OCI-LY7 (cell line): ENCODE results near the gene COLEC12. TPM values are rescaled to one million over a fixed set of nuclear protein-coding genes. Genes with fewer than 3 reads are reported as not detected.

Experiments
- BruUV-seq: library from RNA; stranded (reverse); fragments of 400-500 nt; replicated peaks from 2 replicates; lab custom pipeline; 2021; lab: Mats Ljungman, UMichigan
- CTCF ChIA-PET: fragments of 300-600 bp; sonication (Branson Sonifier 250); formaldehyde crosslinking; loops from one replicate; lab custom pipeline; 2022; ENCODE audit warnings: antibody characterized with exemption; ENCODE audit not compliant: unreplicated experiment; lab: Charles Lee
- POLR2A ChIA-PET: fragments of 300-600 bp; sonication (Branson Sonifier 250); formaldehyde crosslinking; loops from one replicate; lab custom pipeline; 2022; ENCODE audit warnings: antibody characterized with exemption; lab: Charles Lee
- DNase-seq: peaks from one replicate; pipeline ENCODE4 v3.0.0-alpha.2; 2015; ENCODE audit warnings: low spot score
- H2AFZ ChIP-seq: fragments of 200-600 bp; sonication (generic), shearing (Covaris generic); 2 replicates; pipeline ENCODE4 v1.6.1; 2014; ENCODE audit warnings: mild to moderate bottlenecking, antibody characterized with exemption, low read length, moderate library complexity
- H3K27ac ChIP-seq: fragments of 200-600 bp; sonication (generic); 2 replicates; pipeline ENCODE4 v1.5.1; 2014; ENCODE audit warnings: mixed run types, low read depth, mild to moderate bottlenecking, moderate library complexity, low read length, inconsistent platforms; ENCODE audit not compliant: poor library complexity, severe bottlenecking
- H3K36me3 ChIP-seq: fragments of 200-600 bp; sonication (generic); 2 replicates; pipeline ENCODE4 v1.6.1; 2014; ENCODE audit warnings: mild to moderate bottlenecking, antibody characterized with exemption, low read length, moderate library complexity, mixed read lengths; ENCODE audit not compliant: insufficient read depth
- H3K4me1 ChIP-seq: fragments of 200-600 bp; sonication (generic); 2 replicates; pipeline ENCODE4 v1.5.1; 2014; ENCODE audit warnings: mild to moderate bottlenecking, low read length; ENCODE audit not compliant: insufficient read depth, poor library complexity, severe bottlenecking
- H3K4me2 ChIP-seq: fragments of 200-600 bp; sonication (generic); 2 replicates; pipeline ENCODE4 v1.6.1; 2014; ENCODE audit warnings: mild to moderate bottlenecking, low read length
- H3K4me3 ChIP-seq: fragments of 200-600 bp; sonication (generic); 2 replicates; pipeline ENCODE4 v1.5.1; 2014; ENCODE audit warnings: mild to moderate bottlenecking, low read depth, low read length; ENCODE audit not compliant: poor library complexity, severe bottlenecking
- H3K79me2 ChIP-seq: fragments of 200-600 bp; sonication (generic); 2 replicates; pipeline ENCODE4 v1.6.1; 2016; ENCODE audit warnings: low read depth, mild to moderate bottlenecking, low read length, moderate library complexity, mixed read lengths; ENCODE audit not compliant: insufficient read depth
- H3K9me2 ChIP-seq: fragments of 200-600 bp; sonication (generic); 2 replicates; pipeline ENCODE4 v1.6.1; 2016; ENCODE audit warnings: mild to moderate bottlenecking, low read length, mixed read lengths; ENCODE audit not compliant: insufficient read depth
- H3K9me3 ChIP-seq: fragments of 200-600 bp; sonication (generic); 2 replicates; pipeline ENCODE4 v1.6.1; 2014; ENCODE audit warnings: mild to moderate bottlenecking, mixed run types, low read length, mixed read lengths
- H4K20me1 ChIP-seq: fragments of 200-600 bp; sonication (generic); 2 replicates; pipeline ENCODE4 v1.6.1; 2014; ENCODE audit warnings: mild to moderate bottlenecking, antibody characterized with exemption, low read length, moderate library complexity, mixed read lengths; ENCODE audit not compliant: insufficient read depth
- EZH2phosphoT487 ChIP-seq: fragments of 200-600 bp; sonication (generic); IDR thresholded peaks from 2 replicates; pipeline ENCODE4 v1.6.1; 2018; ENCODE audit warnings: low read depth, borderline replicate concordance, mild to moderate bottlenecking, mixed run types, antibody characterized with exemption, low read length, moderate library complexity, mixed read lengths
- intact Hi-C: fragments of 100-400 bp; cut with micrococcal nuclease; formaldehyde crosslinking; loops from one replicate; pipeline ENCODE4 v1.10.0; 2022; ENCODE audit not compliant: unreplicated experiment
- total RNA-seq, 2 experiments: library from RNA; depleted of rRNA in 1 of 2; stranded (reverse); fragments of >200 nt in 1 of 2; shearing (Covaris generic) in 1 of 2; gene quantifications; 2 replicates each; pipeline ENCODE4 v1.2.3, GENCODE V29; 2014 to 2022
- TF ChIP-seq, protein P1 (sequence below): fragments of 200-600 bp; sonication (generic); conservative IDR thresholded peaks from 2 replicates; pipeline ENCODE4 v1.5.1; 2014; ENCODE audit warnings: mild to moderate bottlenecking, antibody characterized with exemption, low read length, moderate library complexity, mixed read lengths

The COLEC12 gene
- total RNA-seq, 2 experiments from 2014 or later, result not detected

DNA sequence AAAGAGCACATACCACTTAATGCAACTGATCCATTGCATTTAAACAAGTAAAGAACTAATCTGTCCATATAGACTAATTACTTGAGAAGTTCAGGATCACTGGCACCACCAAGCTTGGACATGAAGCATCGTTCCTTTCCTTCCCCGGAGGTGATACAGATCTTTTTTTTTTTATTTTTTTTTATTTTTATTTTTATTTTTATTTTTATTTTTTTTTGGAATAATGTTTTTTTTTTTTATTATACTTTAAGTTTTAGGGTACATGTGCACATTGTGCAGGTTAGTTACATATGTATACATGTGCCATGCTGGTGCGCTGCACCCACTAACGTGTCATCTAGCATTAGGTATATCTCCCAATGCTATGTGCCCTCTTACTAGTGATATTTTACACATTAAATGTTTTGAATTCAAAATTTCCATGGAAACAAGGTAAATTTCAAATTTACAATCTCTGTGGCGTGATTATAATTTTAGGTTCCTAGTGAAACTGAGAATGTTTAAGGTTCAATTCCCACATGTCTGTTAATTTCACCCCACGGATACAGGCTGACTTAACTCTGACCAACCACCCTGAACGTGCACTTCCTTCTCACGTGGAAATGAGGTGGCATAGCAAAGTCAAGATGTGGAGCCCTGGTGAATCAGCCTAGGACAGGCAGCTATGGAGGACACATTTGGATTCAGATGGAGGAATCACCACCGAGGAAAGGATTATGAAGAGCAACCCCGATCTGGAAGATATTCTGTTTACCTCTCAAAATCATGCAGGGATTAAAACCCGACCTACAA is 131.1 kb downstream of the COLEC12 start:
- no peak for TF ChIP-seq EZH2phosphoT487
- no peaks in the 10 kb centered on the region for H3K9me3 ChIP-seq
- no peak overlapping the region for H2AFZ ChIP-seq
- no peaks in the 10 kb centered on the region for H3K4me1 ChIP-seq
- POLR2A ChIA-PET, result no interaction called here
- H3K27ac ChIP-seq, result no peak overlapping the region
- no peaks in the 10 kb centered on the region for H3K9me2 ChIP-seq
- BruUV-seq, result no TSS peak
- no peaks in the 10 kb centered on the region for H3K79me2 ChIP-seq
- H3K4me2 ChIP-seq, result no peak overlapping the region
- no peak overlapping the region for H3K4me3 ChIP-seq
- no peaks in the 10 kb centered on the region for H4K20me1 ChIP-seq
- CTCF ChIA-PET, result no interaction called here
- no peak for DNase-seq
- H3K36me3 ChIP-seq, result no peaks in the 10 kb centered on the region
- intact Hi-C loops, result no loop called here

DNA sequence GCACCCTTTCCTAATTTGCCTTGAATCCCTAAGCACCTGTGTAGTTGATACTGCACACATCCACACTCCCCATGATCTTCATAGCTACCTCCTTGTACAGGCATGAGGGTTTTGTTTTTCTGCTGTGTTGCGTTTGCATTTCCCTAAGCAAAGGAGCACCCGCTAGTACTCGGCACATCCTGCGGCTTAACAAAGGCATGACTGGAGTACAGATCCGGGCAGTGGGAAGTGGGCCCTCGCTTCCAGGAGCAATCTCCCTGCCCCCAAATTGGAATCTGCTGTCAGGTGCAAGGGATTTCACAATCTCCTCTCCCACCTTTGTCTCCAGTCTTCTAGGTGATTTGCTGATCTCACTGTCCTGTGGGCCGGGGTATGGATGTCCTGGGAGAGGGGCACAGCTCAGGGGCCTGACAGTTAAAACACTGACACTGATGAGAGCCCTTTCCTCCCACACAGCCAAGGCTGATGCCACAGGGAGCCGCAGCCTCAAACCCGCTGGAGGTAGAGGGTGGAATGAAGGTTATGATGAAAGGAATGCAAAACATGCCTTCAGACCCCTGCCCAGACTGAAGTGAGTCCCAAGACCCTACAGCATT is 133.9 kb downstream of the COLEC12 start:
- Histone ChIP-seq H3K9me3 (no peaks in the 10 kb centered on the region), H3K4me3 (no peak overlapping the region), H3K4me2 (no peak overlapping the region), H4K20me1 (no peaks in the 10 kb centered on the region), H3K9me2 (no peaks in the 10 kb centered on the region), H3K27ac (no peak overlapping the region), H2AFZ (no peak overlapping the region), H3K36me3 (no peaks in the 10 kb centered on the region), H3K79me2 (no peaks in the 10 kb centered on the region), H3K4me1 (no peaks in the 10 kb centered on the region)
- BruUV-seq, result no TSS peak
- no peak for TF ChIP-seq EZH2phosphoT487
- TF ChIP-seq, protein P1, sequence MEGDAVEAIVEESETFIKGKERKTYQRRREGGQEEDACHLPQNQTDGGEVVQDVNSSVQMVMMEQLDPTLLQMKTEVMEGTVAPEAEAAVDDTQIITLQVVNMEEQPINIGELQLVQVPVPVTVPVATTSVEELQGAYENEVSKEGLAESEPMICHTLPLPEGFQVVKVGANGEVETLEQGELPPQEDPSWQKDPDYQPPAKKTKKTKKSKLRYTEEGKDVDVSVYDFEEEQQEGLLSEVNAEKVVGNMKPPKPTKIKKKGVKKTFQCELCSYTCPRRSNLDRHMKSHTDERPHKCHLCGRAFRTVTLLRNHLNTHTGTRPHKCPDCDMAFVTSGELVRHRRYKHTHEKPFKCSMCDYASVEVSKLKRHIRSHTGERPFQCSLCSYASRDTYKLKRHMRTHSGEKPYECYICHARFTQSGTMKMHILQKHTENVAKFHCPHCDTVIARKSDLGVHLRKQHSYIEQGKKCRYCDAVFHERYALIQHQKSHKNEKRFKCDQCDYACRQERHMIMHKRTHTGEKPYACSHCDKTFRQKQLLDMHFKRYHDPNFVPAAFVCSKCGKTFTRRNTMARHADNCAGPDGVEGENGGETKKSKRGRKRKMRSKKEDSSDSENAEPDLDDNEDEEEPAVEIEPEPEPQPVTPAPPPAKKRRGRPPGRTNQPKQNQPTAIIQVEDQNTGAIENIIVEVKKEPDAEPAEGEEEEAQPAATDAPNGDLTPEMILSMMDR, result no peak
- intact Hi-C loops, result no loop called here
- no peak for DNase-seq
- ChIA-PET POLR2A (no interaction called here), CTCF (no interaction called here)

DNA sequence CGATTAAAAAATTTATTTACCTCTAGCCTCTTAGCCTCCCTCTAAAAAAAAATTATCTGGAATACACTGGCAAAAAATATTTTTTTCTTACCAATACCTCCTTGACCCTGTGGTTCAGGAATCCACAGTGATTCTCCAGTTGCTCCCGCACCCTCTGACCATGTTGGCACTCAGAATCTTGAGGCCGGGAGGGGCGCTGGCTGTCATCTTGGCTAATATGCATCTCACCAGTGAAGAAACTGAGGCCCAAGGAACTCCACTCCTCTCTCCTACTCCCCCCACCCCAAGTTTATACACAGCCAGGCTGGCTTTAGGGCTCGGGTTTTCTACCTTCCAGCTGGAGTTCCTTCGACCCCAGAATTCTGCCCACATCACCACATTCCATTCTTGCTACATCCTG is 134.8 kb downstream of the COLEC12 start:
- no TSS peak for BruUV-seq
- ChIA-PET POLR2A (no interaction called here), CTCF (no interaction called here)
- TF ChIP-seq, protein P1, result no peak
- no peak for TF ChIP-seq EZH2phosphoT487
- intact Hi-C loops, result no loop called here
- Histone ChIP-seq H3K9me2 (no peaks in the 10 kb centered on the region), H4K20me1 (no peaks in the 10 kb centered on the region), H2AFZ (no peak overlapping the region), H3K4me1 (no peaks in the 10 kb centered on the region), H3K36me3 (no peaks in the 10 kb centered on the region), H3K27ac (no peak overlapping the region), H3K4me2 (no peak overlapping the region), H3K4me3 (no peak overlapping the region), H3K79me2 (no peaks in the 10 kb centered on the region), H3K9me3 (no peaks in the 10 kb centered on the region)
- no peak for DNase-seq
